Fibroblast of skin of abdomen (primary cell): ENCODE measurements around the gene SLC26A2.
"Not testable (repeated sequence)": the region's sequence is repeated elsewhere in the genome, so short reads cannot be mapped to it uniquely, and the experiment has no call there.

Experiments
- DNase-seq: peaks from one replicate; pipeline ENCODE4 v3.0.0-alpha.2; 2013

The SLC26A2 gene

DNA sequence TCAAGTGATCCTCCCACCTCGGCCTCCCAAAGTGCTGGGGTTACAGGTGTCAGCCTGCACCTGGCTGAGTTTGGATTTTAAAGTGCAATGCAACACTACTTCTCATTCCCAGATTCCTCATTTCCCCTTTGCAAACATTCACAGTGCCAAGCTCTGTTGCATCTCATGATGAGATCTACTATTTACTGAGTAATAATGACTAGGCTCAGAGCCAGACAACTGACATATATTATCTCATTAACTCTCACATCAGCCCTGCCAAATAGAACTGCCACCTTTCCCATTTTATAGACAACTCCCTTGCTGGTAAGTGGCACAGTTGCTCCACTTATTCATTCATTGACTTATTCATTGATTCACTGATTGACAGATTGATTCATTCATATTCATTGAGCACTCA lies 22.9 kb upstream of the SLC26A2 start:
- DNase-seq, result peak; percentile 8

DNA sequence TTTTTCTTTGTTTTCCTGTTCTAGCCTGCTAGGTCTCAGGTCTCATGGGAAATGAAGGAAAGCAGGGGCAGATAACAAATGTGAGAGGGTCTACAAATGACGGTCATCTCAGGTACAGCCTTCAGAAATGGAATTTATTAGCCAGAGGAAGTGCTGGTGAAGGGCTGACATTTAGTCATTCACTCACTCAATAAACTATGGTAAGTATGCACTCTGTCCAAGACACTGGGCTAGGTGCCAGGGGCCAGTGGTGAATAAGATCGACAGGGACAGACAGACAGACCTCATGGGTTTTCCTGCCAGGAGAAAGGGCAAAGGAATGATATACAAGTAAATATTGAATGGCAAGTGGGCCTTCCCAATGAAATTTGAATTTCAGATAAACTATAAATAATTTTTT lies 22.3 kb upstream of the SLC26A2 start:
- DNase-seq, result peak; percentile 75

DNA sequence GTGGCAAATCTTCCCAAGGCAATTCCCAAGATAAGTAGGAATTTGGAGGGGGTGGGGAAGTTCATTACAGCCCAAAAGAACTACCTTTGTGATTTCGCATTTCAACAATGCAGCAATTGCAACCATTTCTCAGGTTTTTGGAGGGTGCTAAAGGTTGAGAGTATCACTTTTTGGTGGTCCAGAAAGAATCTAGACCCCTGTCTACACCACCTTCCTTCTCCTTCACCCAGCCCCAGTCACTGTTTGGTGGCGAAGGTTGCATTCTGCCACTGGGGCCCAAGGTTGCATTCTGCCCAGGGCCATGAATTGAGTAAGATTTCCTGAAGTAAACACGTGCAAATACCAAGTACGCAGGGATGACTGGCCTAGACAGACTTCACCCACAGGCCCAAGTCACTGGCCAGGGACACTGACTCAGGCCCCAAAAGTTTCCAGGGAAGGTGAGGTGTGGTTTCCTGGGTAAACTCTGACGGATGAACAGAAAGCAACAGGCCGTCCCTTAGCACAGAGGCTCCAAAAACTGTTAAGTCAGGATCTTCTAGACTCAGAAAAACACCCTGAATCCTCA lies 21.7 kb upstream of the SLC26A2 start:
- peak; percentile 49 for DNase-seq

DNA sequence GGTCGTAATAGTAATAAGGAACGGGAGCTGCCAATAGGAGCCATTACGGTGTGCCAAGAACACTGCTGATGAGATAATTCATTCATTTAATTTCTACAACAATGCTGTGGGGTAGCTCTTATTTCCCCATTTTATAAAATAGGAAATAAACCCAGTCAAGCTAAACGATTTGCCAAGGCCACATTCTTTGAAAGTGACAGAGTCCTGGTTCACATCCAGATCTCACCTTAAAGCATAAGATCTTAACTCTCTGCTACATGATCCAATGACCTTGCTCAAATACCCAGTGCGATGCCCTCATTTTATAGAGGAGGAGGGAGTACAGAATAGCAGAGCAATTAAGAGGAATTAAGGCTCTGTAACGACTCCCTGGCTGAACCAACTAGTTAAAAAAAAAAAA lies 21.0 kb upstream of the SLC26A2 start:
- no peak for DNase-seq

DNA sequence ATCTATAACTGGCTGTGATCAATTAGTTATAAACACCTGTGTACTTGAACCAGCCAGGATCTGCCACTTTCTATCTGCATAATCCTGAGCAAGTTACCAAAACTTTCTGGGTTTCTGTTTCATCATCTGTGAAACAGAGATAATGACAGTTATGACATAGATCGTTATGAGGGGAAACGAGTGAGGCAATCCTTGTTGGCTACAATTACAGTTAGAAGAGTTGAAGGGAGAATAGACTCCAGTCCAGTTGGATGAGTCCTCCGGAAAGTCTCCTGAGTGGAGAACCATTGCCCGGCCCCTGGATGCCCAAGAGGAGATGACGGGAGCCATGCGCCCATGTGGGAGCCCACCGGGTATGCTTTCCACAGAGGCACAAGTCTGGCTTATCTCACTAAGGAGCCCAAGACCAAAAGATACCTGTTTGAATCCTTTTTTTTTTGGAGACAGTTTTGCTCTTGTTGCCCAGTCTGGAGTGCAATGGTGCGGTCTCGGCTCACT lies 20.4 kb upstream of the SLC26A2 start:
- DNase-seq, result no peak

DNA sequence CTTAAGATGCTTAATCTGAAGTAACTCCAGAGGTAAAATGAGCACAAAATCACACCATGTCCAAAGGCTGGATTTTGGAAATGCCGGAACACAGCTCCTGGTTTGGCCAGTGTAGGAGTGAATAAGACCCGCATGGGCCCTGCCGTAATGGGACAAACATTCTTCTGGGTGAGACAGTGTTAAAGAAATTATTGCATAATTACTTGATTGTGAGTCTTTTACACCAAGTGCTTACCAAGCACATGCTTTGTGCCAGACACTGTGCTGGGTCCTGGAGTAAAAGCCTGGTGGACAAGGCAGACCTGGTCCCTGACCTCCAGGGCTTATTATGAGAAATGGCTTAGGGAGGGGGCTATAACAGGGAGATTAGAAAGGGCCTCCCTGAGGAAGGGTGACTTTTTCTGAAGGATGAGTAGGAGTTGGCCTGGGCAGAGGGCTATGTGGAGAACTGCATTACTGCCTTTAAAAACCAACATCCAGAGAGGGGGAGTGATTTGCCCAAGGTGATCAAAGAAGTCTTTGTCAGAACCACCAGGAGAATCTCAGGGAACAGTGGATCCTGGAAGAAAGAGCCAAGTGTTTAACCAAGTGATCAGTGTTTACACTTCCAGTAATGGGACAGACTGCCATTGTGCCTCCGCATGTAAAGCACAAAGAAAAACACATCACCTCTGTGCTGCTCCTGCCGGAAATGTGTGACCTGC lies 19.5 kb upstream of the SLC26A2 start:
- DNase-seq, result no peak

DNA sequence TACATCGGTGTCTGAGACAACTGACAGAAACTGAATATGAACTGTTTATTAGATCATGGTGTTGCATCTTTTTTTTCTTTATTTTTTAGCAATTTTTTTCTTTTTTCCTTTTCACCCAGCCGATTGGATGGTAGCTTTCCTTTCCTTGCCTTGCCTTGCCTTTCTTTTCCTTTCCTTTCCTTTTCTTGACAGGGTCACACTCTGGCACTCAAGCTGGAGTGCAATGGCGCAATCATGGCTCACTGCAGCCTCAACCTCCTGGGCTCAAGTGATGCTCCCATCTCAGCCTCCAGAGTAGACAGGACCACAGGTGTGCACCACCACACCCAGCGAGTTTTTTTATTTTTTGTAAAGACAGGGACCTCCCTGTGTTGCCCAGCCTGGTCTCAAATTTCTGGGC lies 18.8 kb upstream of the SLC26A2 start:
- no peak for DNase-seq

DNA sequence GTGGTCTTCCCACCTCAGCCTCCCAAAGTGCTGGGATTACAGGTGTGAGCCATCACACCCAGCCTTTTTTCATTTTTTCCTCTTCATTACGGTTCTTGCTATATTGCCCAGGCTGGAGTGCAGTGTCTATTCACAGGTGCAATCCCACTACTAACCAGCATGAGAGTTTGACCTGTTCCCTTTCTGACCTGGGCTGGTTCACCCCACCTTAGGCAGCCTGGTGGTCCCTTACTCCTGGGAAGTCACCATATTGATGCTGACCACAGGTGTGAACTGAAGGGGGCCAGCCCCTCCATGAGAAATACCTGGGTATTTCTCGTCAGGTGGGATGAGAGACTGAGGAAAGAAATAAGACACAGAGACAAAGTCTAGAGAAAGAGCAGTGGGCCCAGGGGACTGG lies 18.4 kb upstream of the SLC26A2 start:
- DNase-seq, result no peak

DNA sequence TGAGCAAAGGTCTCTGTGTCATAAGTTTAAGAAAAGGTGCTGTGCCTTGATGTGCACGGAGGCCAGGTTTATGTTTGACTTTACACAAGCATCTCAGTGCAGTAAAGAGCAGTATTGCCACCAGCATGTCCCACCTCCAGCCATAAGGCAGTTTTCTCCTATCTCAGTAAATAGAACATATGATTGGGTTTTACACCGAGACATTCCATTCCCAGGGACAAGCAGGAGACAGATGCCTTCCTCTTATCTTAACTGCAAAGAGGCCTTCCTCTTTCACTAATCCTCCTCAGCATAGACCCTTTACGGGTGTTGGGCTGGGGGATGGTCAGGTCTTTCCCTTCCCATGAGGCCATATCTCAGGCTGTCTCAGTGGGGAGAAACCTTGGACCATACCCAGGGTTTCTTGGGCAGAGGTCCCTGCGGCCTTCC lies 17.8 kb upstream of the SLC26A2 start:
- DNase-seq, result not testable (repeated sequence)

DNA sequence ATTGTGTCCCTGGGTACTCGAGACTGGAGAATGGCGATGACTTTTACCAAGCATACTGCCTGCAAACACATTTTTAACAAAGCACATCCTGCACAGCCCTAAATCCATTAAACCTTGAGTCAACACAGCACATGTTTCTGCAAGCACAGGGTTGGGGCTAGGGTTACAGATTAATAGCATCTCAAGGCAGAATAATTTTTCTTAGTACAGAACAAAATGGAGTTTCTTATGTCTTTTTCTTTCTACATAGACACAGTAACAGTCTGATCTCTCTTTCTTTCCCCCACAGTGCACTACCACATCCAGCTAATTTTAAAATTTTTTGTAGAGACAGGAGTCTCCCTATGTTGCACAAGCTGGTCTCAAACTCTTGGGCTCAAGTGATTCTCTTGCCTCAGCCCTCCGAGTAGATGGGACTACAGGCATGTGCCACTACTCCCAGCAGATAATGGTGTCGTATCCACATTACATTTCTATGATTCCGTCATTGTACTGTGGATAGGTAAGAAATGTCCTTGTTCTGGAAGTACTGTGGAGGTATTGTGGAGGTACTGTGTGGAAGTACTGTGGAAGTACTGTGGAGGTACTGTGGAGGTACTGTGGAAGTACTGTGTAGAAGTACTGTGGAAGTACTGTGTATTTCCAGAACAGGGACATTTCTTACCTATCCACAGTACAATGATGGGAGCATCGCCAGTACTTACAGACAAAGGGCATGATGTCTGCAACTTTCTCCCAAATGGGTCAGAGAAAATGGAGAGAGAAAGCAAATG lies 17.2 kb upstream of the SLC26A2 start:
- not testable (repeated sequence) for DNase-seq

DNA sequence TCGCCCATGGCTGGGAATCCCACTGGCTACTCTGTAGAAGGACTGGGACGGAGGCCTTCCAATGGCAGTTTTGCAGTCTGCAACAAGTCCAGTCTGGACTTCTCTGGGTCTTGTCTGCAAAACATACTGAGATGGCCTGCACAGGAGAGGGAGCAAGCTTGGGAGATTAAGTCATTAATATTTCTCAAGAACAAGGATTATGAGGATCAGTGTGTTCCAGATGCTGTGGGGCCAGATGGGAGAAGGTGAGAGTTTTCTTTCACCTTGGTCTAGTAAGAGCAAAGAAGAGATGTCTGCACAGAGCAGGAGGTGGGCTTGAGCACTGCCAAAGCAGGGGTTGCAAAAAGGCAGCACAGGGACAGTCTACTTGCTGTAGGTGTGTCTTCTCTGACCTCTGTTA lies 15.9 kb upstream of the SLC26A2 start, which contains the start of gene PDE6A:
PDE6A (minus strand) TSS at position 128 of the 400 bp plus-strand sequence; CDS start at position 8, 120 bp downstream.
- DNase-seq, result no peak

DNA sequence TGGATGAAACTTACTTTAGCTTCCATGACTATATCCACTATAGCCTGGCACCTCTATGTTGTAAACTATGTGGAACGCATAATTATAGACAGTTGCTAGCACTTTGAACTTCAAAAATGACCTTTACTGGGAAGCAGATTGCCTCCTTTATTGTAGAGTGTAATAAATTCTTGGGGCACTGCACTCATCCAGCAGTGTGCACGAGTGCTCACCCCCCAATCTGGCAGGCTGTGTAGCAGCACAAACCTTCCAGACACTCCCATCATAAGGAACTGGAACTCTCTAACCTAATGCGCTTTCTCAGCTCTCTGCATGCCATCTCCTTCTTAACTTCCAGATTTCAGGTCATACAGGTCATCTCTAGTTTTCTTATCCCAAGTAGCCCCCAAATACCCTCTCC lies 14.4 kb upstream of the SLC26A2 start:
- DNase-seq, result no peak

DNA sequence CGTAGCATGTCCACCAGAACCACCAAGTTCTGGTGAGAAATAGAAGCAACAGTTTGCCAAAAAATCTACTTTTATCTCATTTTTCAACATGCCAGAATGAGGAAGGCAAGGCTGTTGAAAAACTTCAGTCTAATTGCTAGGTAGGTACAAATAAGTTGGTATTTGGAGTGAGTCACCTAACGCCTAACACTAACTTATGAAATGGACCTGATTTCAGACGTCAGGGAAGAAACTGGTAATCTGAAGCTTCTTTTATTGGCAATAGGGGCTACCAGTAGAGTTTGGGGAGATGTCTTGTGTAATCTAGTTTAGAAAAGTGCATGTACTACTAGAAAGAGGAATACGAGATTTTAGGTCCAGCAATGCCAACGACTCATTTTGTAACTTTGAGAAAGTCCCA lies 11.6 kb upstream of the SLC26A2 start:
- DNase-seq, result no peak

DNA sequence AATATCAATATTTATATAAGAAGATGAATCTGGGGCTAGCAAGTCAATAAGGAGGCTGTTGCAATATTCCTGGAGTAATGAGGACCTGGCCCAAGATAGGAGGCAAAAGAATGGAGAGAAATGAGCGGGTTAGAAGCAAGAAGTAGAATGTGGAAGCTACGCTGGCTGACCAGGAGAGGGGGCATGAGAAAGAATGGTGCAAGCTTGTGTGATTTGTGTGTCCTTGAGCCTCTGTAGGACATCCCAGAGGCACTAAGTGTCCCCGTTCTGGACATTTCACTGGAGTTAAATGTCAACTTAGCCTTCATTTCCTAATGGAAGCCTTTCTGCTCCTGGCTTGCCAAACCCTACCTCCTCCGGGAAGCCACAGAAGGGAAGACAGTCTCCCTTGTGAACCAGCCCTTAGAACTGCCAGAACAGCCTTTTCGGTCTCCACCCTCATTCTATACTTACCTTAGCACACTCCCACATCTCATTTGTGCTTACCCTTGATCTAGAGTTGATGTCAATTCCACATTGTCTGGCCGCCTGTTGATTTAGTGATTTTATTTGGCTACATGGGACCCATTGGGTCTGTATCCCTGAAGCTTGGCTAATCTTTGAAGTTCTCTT lies 9.3 kb upstream of the SLC26A2 start:
- no peak for DNase-seq

DNA sequence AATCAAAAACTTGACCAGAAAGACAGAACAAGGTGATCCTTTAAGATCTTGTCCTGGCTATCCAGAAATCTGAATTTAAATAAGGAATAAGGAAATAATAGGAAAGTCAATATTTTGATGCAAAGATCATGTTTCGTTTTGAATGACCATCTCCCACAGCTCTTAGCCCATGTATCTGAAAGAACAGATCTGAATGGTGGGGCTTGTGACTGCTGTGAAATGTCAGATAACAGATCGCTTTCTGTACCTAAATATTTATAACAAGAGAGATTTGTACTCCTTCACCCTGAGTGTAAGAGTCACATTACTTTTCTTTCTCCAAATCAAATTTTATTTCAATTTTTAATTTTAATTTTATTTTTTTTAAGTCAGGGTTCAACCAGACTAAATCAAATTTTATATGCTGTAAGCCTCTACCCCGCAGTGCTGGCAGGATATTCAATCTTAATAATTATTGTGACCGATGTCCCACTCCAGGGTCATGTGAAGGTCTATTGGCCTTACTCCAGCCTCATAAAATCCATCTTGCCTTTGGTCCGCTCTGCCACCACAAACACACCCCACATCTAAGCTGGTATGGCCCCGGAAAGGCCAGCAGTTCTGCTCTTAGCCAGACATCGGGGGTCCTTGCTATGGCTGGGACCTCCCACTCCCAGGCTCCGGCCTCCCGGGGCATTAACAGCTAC lies 7.0 kb upstream of the SLC26A2 start:
- no peak for DNase-seq

DNA sequence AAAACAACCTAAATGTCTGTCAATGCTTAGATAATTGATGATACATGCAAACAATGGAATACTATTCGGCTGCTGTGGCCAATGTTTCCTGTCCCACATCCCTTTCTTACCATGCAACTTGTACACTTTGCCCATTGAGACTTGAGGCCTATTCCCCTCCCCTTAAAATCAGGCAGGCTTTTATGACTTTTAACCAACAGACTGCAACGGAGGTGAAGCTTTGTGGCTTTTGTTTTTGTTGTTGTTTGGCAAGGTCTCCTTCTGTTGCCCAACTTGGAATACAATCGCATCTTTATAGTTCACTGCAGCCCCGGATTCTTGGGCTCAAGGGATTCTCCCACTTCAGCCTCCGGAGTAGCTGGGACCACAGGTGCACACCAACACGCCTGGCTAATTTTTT lies 5.8 kb upstream of the SLC26A2 start:
- DNase-seq, result no peak

DNA sequence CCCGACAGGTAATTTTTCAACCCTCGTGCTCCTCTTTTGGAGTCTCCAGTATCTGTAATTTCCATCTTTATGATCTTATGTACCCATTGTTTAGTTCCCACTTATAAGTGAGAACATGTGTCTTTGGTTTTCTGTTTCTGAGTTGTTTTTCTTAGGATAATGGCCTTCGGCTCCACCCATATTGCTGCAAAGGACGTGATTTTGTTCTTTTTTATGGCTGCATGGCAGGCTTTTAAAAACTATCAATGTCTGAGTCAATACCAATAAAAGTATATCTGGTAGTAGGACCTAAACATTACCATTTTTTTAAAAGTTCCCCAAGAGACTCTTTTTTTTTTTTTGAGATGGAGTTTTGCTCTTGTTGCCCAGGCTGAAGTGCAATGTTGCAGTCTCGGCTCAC lies 3.9 kb upstream of the SLC26A2 start:
- DNase-seq, result no peak

DNA sequence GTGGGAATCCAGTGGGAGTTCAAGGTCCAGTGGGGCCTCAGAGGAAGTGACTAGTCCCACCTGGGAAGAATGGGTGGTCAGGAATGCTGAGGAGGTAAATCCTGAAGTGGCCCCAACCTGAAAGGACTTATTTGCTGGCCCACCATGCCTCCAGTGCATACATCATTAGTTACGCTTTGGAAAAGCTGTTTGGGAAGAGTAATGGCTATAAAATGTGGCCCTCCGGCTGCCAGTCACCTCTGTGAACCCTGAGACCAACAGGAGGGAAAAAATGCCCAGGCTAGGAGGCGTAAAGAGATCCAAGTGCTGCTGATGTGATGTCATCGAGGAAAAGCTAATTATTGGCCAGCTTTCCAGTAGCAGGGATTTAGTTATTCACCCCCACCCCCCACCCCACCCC lies 2.7 kb upstream of the SLC26A2 start:
- no peak for DNase-seq

DNA sequence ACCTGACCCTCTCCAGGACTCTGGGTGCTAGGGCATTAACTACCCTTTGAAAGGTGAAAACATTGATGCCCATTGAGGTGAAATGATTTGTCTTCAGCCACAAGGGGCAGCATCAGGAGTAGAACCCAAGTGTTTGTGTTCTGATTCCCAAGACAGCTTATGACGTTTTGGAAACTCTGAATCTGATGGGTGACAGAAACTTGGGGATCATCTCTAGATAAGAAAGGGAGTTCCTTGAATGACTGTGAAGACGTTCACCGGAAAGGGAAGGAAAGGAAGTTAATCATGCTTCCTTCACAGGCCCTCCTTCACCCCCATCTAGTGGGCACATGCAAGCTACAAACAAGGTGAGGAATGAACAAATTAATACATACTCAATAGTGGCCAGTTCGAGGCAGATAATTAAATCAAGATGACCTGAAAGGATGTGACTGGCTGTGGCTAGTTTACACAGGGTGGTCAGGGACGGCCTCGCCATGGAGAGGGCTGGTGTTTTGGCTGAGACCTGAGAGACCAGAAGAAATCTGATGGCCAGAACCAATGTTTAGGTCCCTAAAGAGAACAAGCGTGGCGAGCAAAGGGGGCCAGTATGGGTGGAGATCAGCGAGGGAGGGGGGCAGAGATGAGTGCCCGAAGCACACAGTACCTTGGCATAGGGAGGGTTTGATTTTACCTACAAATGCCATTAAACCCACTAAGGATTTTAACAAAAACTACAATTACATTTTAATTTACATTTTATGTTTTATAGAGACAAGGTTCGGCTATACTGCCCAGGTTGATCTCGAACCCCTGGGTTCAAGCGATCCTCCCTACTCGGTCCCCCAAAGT lies 937 bp upstream of the SLC26A2 start:
- peak; percentile 48 for DNase-seq

DNA sequence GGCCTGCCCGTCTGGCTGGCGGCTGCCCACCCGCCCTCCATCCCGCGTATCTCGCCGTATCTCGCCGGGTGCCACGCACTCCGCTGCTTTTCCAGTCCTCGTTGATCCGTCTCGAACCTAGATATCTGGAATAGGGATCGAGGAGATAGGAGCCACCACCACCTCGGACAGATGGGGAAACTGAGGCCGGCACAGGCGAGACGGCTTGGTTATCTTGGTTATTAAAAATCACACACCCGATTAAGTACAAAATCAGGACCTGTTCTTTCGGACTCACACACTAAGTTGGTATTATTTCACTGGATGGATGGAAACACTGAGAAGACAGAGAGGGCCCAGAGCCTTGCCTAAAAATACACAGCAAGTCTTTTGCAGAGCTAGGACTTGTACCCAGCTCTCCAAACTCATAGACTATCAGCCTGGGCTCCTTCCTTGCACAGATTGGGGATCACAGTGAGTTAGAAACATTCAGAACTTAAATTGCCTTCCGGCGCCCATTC lies 678 bp downstream of the SLC26A2 start:
- no peak for DNase-seq

DNA sequence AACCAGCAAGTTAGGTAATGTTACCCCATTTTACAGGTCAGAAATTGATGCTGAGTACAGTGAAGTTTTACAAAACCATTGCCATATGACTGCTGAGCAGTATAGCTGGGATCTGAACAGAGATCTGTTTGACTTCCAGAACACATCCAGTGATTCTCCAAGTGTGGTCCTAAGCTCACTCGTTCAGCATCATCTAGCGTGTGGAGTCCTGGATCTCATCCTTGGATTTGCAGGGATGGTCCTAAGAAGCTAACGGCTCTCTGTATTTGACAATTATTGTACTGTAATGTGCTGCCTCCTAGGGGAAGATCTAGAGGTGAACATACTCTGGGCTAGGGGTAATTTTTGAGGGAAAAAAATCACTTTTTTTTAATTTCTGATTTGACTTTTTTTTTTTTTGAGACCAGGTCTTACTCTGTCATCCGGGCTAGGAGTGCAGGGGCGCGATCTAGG lies 1.4 kb downstream of the SLC26A2 start:
- DNase-seq, result peak; percentile 57
